IPS DF 4.7 (cell line): ENCODE results near the gene ISL2.
"Not testable (repeated sequence)": the region's sequence is repeated elsewhere in the genome, so short reads cannot be mapped to it uniquely, and the experiment has no call there.

Experiments
- DNase-seq: peaks from one replicate; pipeline ENCODE4 v3.0.0-alpha.2; 2013; ENCODE audit warnings: low spot score; ENCODE audit errors: extremely low read depth

ISL2 gene

DNA sequence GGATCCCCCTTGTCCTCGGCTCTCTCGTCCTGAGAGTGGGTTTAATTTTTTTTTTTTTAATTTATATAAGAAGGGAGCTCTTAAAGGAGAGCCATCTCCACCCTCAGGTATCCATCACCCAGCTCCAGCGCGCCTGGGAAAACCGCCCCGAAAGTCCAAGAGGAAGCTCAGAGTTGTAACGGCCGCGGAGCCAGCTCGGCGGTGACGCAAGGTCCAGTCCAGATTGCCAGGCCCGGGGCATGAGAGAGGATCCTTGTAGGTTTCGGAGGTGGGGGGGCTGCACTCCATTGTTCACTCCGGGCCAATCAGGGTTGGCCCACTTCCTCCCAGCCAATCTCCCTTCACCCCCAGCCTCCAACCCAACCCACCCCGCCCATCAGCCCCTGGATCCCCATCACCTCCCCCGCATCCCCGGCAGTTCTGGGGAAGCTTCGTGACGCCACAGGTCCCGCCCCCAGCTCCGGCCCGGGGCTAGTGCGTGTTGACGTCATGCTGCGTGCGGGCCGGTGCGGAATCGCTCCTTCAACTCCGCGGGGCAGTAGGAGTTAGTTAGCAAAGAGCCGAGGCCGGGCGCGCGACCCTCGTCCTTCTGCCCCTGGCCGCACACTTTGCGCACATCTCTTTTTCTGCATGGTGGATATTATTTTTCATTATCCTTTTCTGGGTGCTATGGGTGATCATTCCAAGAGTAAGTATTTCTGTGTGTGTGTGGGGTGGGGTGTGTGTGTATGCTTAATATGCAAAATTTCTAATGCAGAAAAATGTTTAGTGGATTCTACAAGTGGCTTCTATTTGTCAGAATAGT, at the start of gene ISL2:
Gene ISL2, plus strand, starts transcription at position 520 of the 805 bp plus-strand sequence. Its CDS starts 111 bp downstream, at position 631.
- no peak for DNase-seq

DNA sequence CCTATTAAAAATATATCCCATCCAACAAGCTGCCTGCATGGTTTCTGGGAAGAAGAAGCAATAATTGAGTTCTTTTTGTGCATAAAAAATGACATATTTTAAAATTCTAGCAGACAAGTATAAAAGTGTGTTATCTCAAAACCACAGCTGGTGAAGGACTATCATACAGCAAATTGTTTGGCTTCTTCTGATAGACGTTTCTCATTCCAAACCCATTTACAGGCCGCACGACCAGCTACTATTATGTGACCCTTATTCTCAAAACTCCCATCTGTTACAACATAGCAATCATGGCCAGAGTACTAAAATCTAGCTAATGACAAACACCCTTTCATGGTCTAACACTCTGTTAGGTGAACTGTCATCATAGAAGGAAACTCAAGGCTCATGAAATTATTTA, 47.0 kb upstream of the ISL2 start:
- DNase-seq, result no peak

DNA sequence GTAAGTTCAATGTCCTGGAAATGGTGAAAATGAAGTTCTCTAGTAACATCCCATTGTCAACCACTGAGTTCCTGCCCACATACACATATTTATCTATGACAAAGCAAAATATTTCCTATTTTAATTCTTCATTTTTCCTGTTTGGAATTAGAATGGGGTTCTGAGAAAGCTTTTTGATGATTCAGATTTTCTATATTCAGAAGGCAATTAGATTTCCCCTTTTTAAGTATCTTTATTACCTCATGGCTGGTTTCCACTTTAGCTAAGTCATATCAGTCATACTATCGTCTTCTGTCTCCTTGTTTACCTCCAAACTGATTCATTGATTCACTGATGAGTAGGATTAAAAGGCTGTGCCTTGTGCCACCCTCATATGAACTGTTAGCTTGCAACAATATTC, 43.2 kb upstream of the ISL2 start:
- no peak for DNase-seq

DNA sequence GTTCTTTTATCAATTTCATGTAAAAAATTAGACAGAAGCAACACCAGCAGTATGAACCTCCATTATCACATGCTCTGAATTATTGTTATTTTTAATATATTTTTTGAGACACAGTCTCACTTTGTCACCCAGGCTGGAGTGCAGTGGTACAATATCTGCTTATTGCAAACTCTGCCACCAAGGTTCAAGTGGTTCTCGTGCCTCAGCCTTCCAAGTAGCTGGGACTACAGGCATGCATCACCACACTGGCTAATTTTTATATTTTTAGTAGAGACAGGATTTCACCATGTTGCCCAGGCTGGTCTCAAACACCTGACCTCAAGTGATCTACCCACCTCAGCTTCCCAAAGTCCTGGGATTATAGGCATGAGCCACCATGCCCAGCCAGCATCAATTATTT, 42.1 kb upstream of the ISL2 start:
- not testable (repeated sequence) for DNase-seq

DNA sequence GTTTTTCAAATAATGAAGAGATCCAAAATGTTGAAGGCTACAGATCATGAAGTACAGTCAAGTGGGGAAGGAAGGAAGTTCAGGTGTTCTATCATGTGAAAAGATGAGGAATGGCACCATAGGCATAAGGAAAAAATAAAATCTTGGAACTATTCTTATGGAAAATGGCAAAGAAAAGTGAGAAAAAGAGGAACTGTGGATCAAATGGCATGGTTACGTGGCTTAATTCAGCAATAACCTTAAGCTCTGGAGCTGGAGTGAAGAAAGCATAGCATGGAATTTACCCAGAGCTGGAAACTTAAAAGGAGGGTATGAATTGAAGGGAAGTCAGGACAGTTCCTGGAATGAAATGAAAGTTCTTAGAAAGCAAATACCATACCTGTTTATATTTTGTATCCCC, 39.7 kb upstream of the ISL2 start:
- DNase-seq, result no peak

DNA sequence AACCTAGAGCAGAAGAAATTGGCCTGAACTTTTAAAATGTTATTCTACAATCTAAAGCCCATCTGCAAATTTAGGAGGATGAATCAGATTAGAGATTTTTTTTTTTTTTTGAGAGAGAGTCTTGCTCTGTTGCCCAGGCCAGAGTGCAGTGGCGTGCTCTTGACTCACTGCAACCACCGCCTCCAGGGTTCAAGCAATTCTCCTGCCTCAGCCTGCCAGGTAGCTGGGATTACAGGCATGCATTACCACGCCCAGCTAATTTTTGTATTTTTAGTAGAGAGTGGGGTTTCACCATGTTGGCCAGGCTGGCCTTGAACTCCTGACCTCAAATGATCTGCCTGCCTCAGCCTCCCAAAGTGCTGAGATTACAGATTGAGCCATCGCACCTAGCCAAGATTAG, 38.6 kb upstream of the ISL2 start:
- DNase-seq, result not testable (repeated sequence)

DNA sequence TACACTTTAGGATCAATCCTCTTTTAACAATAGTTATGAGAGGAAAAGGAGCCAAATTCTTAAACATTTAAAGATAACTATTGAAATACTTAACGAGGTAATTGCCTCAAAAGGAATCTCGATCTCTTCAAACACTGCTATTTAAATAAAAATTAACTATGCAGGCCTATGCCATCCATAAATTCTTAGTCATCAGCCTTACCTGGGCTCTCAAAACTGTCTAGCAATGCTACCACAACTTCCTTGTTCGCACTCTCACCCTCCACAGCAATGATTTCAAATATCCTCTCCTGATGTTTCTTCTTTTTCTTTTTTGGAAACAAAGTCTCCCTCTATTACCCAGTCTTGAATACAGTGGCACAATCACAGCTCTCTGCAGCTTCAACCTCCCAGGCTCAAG, 37.6 kb upstream of the ISL2 start:
- no peak for DNase-seq

DNA sequence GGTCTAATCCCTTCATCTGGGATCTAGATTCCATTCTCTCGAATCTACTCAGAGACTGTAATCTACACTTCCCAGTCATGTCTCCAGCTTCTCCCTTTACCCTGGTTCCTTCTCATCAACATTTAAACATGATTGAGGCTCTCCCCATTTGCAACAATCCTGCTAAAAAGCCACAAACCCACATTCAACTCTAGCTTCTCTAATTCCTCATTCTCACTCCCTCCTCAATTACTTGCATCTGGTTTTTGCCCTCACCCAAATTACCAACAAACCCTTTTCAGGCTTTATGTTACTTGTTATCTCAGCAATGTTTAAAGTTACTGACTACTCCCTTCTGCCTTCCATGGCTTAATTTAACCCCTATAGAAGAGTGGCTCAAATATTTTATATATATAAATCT, 36.8 kb upstream of the ISL2 start:
- DNase-seq, result no peak

DNA sequence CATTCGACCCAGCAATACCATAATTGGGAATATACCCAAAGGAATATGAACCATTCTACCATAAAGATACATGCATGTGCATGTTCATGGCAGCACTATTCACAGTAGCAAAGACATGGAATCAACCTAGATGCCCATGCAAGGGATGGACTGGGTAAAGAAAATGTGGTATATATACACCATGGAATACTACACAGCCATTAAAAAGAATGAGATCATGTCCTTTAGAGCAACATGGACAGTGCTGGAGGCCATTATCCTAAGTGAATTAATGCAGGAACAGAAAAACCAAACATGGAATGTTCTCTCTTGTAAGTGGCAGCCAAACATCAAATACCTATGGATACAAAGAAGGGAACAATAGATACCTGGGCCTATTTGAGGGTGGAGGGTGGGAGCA, 32.7 kb upstream of the ISL2 start:
- DNase-seq, result no peak

DNA sequence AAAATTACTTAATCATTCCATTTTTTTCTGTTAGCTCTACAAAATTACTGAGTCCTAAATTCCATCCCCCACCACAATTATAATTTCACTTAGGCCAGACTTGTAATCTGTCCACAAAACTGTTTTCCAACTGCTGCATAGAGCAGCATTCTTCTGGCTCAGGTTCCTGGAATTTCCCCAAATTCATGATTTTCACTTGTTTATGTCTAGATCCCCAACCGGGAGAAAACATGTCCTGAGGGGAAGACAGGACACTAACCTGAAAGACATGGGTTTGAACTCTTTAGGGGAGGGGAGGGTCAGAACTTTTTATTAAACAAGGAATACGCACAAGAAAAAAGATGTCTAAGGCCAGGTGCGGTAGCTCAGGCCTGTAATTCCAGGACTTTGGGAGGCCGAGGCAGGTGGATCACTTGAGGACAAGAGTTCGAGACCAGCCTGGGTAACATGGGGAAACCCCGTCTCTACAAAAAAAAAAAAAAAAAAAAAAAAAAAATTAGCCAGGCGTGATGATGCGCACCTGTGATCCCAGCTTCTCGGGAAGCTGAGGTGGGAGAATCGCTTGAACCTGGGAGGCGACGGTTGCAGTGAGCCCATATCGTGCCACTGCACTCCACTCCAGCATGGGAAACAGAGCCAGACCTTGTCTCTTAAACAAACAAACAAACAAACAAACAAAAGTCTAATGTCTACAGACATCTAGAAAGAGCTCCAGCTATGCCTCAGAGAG, 26.8 kb upstream of the ISL2 start:
- no peak for DNase-seq

DNA sequence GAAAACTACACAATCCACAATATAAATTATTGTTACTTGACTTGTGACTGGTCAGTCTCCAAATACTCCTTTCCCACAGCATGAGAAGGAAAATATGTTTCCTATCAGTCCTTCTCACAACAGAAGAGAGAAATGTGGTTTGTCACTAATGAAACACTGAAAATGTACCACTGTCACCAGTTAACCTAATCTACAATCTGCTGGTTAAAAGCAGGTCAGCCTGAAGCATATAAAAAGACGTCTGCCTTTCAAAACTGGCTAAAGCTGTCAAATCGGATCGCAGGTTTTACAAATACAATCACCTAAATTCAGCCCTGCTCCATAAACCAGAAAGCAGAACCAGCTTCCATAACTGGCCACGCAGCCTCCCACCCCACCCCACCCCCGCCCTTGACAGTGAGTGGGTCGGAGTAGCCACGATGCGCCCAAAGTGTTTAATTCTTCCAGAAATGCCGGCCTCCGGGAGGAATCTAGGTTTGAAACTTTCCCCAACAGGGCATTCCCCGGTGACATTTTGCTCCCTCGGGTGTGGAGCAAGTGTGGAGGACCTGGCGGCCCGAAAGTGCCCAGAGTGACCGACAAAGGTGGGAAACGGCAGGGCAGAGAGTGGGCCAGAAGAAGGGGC, 26.0 kb upstream of the ISL2 start:
- DNase-seq, result no peak

DNA sequence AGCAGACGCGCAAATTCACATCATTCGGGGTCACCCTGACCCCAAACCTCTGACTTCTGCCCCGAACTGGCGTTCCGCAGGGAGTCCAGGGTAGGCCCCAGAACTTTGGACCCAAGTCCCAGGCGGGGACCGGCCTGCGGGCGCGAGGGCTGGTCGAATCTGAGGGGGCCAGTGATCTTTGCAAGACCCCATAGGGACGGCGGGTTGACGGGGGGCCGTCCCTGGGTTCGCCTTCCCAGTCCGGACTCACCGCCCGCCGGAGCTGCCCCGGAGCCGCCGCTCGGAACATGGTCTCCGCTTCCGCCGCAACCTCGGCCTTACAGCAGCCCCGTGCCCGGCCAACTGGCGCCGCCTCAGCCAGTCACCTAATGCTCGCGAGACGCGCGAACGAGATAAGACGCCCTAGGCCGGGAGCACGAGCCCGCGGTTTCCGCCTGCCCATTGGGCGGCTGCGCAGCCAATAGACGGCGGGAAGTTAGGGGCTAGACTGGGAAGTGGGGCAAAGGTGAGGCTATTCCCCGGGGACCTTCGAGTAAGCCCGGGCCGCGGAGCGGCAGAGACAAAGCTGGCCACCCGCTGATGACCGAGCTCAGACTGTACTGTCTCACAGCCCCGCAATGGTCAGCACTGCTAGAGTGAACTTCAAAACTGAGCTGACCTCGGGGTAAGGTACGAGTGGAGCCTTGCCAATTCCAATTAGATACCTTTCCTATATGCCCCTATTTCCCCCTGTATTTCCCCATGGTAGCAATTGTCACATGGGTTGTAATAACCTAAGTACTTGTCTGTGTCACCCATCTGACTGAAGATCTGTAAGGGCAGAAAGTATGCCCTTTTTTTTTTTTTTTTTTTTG, 25.2 kb upstream of the ISL2 start, which contains the start of gene ETFA:
Gene ETFA, minus strand, starts transcription at position 370 of the 854 bp plus-strand sequence. Its CDS starts 81 bp downstream, at position 289.
- DNase-seq, result no peak

DNA sequence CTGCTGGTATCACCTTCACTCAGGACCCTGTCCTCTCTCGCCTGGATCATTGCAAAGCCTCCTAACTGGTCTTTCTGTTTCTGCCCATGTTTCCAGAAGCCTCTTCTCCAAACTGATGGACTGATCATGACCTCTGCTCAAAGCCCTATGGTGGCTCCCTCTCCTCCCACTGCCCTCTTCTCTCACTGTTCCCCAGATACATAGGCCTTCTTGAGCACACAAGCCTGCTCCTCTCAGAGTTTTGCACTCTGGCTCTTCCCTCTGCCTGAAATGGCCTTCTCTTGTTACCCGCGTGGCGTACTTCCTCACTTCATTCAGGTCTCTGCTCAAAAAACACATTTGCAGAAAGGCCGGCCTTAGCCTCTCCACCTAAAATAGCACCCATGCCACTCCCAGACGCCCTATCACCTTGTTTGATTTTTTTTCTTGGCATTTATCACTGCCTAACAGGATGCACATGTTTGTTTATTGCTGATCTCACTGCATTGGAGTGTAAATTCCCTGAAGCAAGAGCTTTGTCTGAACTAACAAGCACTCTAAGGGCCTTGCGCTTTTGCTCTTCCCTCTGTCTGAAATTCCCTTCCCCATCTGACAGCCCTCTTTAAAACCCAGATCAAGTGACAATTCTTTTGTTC, 23.9 kb upstream of the ISL2 start:
- no peak for DNase-seq

DNA sequence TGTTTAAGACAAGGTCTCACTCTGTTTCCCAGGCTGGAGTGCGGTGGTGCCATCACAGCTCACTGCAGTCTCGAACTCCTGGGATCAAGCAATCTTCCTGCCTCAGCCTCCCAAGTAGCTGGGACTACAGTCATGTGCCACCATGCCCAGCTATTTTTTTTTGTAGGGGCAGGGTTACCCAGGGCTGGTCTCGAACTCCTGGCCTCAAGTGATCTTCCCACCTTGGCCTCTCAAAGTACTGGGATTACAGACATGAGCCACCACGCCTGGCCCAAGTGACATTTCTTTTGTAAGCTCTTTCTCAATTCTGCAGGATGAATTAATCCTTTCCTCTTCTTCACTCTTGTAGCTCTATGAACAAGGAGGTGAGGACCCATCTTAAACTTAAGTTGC, 23.4 kb upstream of the ISL2 start:
- DNase-seq, result not testable (repeated sequence)

DNA sequence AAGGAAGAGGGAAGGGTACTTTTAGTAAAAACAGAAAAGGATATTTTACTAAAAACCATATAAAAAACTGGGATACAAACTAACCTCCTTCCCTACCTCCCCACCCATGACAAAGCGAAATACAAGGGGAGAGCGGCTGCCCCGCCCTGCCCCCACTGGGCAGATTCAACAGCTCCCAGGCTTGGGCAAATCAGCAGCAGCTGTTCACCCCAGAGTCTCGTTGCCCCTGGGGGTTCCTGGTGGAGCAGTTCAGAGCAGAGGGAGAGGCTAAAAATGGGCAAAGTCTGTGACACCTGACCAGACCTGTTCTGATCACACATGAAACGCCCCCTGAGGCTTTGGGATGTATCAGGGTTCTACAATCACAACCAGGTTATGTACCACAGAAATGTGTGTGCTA, 22.8 kb upstream of the ISL2 start:
- no peak for DNase-seq

DNA sequence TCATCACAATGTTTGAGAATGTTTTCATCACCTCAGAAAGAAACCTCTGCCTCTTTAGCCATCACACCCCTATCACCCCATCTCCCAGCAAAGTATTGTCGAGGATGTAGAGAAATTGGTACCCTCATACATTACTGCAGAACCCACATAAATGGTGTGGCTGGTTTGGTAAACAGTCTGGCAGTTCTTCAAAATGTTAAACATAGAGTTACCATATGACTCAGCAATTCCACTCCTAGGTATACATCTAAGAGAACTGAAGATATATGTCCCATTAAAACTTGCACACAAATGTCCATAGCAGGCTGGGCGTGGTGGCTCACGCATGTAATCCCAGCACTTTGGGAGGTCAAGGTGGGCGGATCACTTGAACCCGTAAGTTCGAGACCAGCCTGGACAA, 16.6 kb upstream of the ISL2 start:
- no peak for DNase-seq

DNA sequence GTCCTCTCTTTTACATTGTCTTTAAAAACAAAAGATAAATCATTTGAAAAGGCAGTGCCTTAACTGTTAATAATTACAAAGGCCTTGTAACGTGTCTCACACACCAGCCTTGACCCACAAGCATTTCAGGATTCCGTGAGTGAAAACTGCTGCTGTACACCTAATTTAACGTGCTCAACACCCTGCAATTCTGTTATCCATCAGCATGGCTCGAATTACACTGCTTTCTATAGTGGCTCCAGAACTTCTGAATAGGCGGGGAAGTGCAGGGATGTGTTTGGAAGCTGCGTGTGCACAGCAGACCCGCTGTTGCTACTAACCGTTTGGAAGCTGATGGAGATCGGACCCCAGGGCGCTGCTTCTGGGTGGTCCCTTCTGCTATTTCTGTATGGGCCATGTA, 15.4 kb upstream of the ISL2 start:
- no peak for DNase-seq

DNA sequence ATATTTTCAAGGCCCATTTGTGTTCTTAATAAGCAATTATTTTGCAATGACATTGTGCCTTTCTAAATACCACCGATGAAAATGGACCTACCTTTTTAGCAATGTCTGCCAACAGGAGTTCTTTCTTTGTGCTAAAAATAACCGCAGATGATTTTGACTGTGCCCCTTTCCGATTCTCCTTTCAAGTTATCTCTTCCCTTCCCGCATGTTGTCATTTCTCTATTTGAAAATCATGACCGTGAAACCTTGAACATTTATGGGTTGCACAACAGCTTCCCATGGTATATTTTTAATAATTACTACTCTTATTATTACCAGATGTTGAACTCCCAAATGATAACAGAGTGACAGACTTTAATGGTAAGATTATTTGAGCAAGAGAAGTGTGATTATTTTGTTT, 15.0 kb upstream of the ISL2 start:
- no peak for DNase-seq

DNA sequence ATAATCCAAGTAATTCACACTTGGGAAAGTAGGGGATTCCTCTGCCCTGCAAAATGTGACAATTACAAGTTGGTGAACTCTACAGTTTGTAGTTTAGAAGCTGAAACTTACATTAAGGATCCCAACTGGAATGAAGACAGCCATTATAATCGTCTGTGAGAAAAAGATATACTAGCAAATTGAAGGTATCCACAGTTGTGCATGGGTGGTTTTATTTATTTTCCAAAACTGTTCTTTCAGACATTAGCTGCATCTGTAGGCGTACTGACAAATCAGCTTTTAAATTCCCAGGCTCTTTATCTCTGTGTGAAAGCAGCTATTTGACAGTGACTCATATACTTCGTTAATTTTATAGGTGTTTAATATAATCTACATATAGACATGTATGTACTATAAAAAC, 12.5 kb upstream of the ISL2 start:
- no peak for DNase-seq

DNA sequence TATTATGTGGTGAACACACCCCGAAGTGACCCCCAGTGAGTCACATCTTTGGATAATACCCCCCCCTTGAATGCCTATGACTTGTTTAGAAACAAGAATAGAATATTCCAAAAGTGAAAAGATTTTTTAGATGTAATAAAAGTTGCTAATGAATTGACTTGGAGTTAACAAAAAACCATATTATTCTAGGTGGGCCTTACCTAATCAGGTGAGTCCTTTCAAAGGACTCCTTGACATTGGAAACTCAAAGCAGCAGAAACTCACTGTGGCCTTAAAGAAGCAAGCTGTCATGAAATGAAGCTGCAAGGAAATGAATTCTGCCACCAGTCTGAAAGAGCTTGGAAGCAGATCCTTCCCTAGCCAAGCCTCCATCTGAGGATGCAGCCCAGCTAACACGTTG, 10.9 kb upstream of the ISL2 start:
- DNase-seq, result no peak
